DOHH2 (cell line): ENCODE results near the gene HDAC4.

Source experiments
- H3F3A ChIP-seq: fragments of 200-600 bp; sonication (generic), shearing (Covaris generic); 2 replicates; pipeline ENCODE4 v1.6.0; 2016; ENCODE audit warnings: antibody characterized with exemption, mild to moderate bottlenecking; ENCODE audit not compliant: control insufficient read depth, insufficient read depth
- H3K27ac ChIP-seq: fragments of 200-600 bp; sonication (generic); 2 replicates; pipeline ENCODE4 v1.5.1; 2014; ENCODE audit warnings: low read depth, mild to moderate bottlenecking, low read length, moderate library complexity
- H3K27me3 ChIP-seq: fragments of 200-600 bp; sonication (generic); 2 replicates; pipeline ENCODE4 v1.6.1; 2014; ENCODE audit warnings: mild to moderate bottlenecking, low read length, mixed read lengths; ENCODE audit not compliant: control insufficient read depth
- H3K36me3 ChIP-seq: fragments of 200-600 bp; sonication (generic); 2 replicates; pipeline ENCODE4 v1.6.1; 2014; ENCODE audit warnings: mild to moderate bottlenecking, low read length, moderate library complexity, mixed read lengths; ENCODE audit not compliant: control insufficient read depth
- H3K4me1 ChIP-seq: fragments of 200-600 bp; sonication (generic); 2 replicates; pipeline ENCODE4 v1.6.1; 2014; ENCODE audit warnings: mild to moderate bottlenecking, low read length, mixed read lengths; ENCODE audit not compliant: control insufficient read depth
- H3K4me2 ChIP-seq: fragments of 200-600 bp; sonication (generic); 2 replicates; pipeline ENCODE4 v1.6.0; 2014; ENCODE audit warnings: mild to moderate bottlenecking, low read length, moderate library complexity
- H3K4me3 ChIP-seq: fragments of 200-600 bp; sonication (generic); 2 replicates; pipeline ENCODE4 v1.5.1; 2014; ENCODE audit warnings: mild to moderate bottlenecking, low read length, mixed read lengths
- H3K79me2 ChIP-seq: fragments of 200-600 bp; sonication (generic); 2 replicates; pipeline ENCODE4 v1.6.1; 2014; ENCODE audit warnings: mild to moderate bottlenecking, low read length, mixed read lengths; ENCODE audit not compliant: control insufficient read depth
- H3K9me2 ChIP-seq: fragments of 200-600 bp; sonication (generic); replicated peaks from 2 replicates; pipeline ENCODE4 v1.6.1; 2014; ENCODE audit warnings: mild to moderate bottlenecking, low read length, mixed read lengths; ENCODE audit not compliant: control insufficient read depth
- H3K9me3 ChIP-seq: fragments of 200-600 bp; sonication (generic); 2 replicates; pipeline ENCODE4 v1.6.1; 2014; ENCODE audit warnings: antibody characterized with exemption, low read length, mixed read lengths; ENCODE audit not compliant: control insufficient read depth, insufficient read depth
- H4K20me1 ChIP-seq: fragments of 200-600 bp; sonication (generic); 2 replicates; pipeline ENCODE4 v1.6.0; 2014; ENCODE audit warnings: low read depth, mild to moderate bottlenecking, antibody characterized with exemption, low read length, moderate library complexity; ENCODE audit not compliant: control insufficient read depth, insufficient read depth
- CTCF ChIP-seq: fragments of 200-600 bp; sonication (generic); IDR thresholded peaks from one replicate; pipeline ENCODE4 v1.5.1; 2014; ENCODE audit warnings: antibody characterized with exemption, mild to moderate bottlenecking, low read depth, low read length; ENCODE audit not compliant: poor library complexity, severe bottlenecking
- EZH2phosphoT487 ChIP-seq: fragments of 200-600 bp; sonication (generic); IDR thresholded peaks from 2 replicates; pipeline ENCODE4 v1.6.1; 2017; ENCODE audit warnings: borderline replicate concordance, mild to moderate bottlenecking, antibody characterized with exemption, low read length, moderate library complexity, mixed read lengths

Gene HDAC4

GRCh38 chr2:239329972-239330572, 70.7 kb downstream of the HDAC4 start:
- no peak overlapping the region for H3K27ac ChIP-seq
- H3K79me2 ChIP-seq: no peaks in the 10 kb centered on the region
- no peaks in the 10 kb centered on the region for H3K4me1 ChIP-seq
- no peak overlapping the region for H3K4me3 ChIP-seq
- no peaks in the 10 kb centered on the region for H3K9me2 ChIP-seq
- no peaks in the 10 kb centered on the region for H3K36me3 ChIP-seq
- TF ChIP-seq CTCF (no peak), EZH2phosphoT487 (no peak)
- no peaks in the 10 kb centered on the region for H3K27me3 ChIP-seq
- H3F3A ChIP-seq: no peaks in the 10 kb centered on the region
- H4K20me1 ChIP-seq: no peaks in the 10 kb centered on the region
- no peaks in the 10 kb centered on the region for H3K9me3 ChIP-seq
- H3K4me2 ChIP-seq: no peak overlapping the region

- TF ChIP-seq CTCF (no peak), EZH2phosphoT487 (no peak)
- no peaks in the 10 kb centered on the region for H3F3A ChIP-seq
- no peak overlapping the region for H3K27ac ChIP-seq
- no peaks in the 10 kb centered on the region for H3K27me3 ChIP-seq
- no peaks in the 10 kb centered on the region for H3K36me3 ChIP-seq
- H3K79me2 ChIP-seq: no peaks in the 10 kb centered on the region
- no peaks in the 10 kb centered on the region for H3K4me1 ChIP-seq
- H3K4me3 ChIP-seq: no peak overlapping the region
- no peaks in the 10 kb centered on the region for H3K9me3 ChIP-seq
- H4K20me1 ChIP-seq: no peaks in the 10 kb centered on the region
- no peaks in the 10 kb centered on the region for H3K9me2 ChIP-seq
- H3K4me2 ChIP-seq: no peak overlapping the region
Measured at GRCh38 chr2:239329284-239329971, 71.4 kb downstream of the HDAC4 start.

GRCh38 chr2:239328351-239329191, 72.2 kb downstream of the HDAC4 start:
- Histone ChIP-seq H3K4me3 (no peak overlapping the region), H3K27me3 (no peaks in the 10 kb centered on the region), H3K27ac (no peak overlapping the region), H4K20me1 (no peaks in the 10 kb centered on the region), H3K36me3 (no peaks in the 10 kb centered on the region), H3K4me1 (no peaks in the 10 kb centered on the region), H3F3A (no peaks in the 10 kb centered on the region), H3K9me2 (no peaks in the 10 kb centered on the region), H3K4me2 (no peak overlapping the region), H3K79me2 (no peaks in the 10 kb centered on the region), H3K9me3 (no peaks in the 10 kb centered on the region)
- no peak for TF ChIP-seq CTCF
- TF ChIP-seq EZH2phosphoT487: no peak
